GM23248 (cell line): Measurements from ENCODE around the gene FAM186B. TPM values are rescaled to one million over a fixed set of nuclear protein-coding genes. Genes with fewer than 3 reads are reported as not detected.

ENCODE experiments used
- DNase-seq: peaks from one replicate; pipeline ENCODE4 v3.0.0-alpha.2; 2015
- H2AFZ ChIP-seq: fragments of 200-600 bp; sonication (generic); 2 replicates; pipeline ENCODE4 v1.6.1; 2016; ENCODE audit warnings: antibody characterized with exemption
- H3F3A ChIP-seq: fragments of 200-600 bp; sonication (generic); 2 replicates; pipeline ENCODE4 v1.6.1; 2016; ENCODE audit warnings: mild to moderate bottlenecking, antibody characterized with exemption, mixed run types; ENCODE audit not compliant: insufficient read depth
- H3K27ac ChIP-seq: fragments of 200-600 bp; sonication (generic); 2 replicates; pipeline ENCODE4 v1.5.1; 2016; ENCODE audit warnings: mild to moderate bottlenecking
- H3K27me3 ChIP-seq: fragments of 200-600 bp; sonication (generic); replicated peaks from 2 replicates; pipeline ENCODE4 v1.6.1; 2016; ENCODE audit warnings: mild to moderate bottlenecking; ENCODE audit not compliant: insufficient read depth
- H3K36me3 ChIP-seq: fragments of 200-600 bp; sonication (generic); 2 replicates; pipeline ENCODE4 v1.6.1; 2016; ENCODE audit warnings: low read depth, mild to moderate bottlenecking
- H3K4me1 ChIP-seq: fragments of 200-600 bp; sonication (generic); 2 replicates; pipeline ENCODE4 v1.6.1; 2016; ENCODE audit warnings: mild to moderate bottlenecking; ENCODE audit not compliant: insufficient read depth
- H3K4me2 ChIP-seq: fragments of 200-600 bp; sonication (generic); one replicate; pipeline ENCODE4 v1.6.1; 2016; ENCODE audit warnings: mild to moderate bottlenecking; ENCODE audit not compliant: unreplicated experiment
- H3K4me3 ChIP-seq: fragments of 200-600 bp; sonication (generic); 2 replicates; pipeline ENCODE4 v1.5.1; 2016; ENCODE audit warnings: mild to moderate bottlenecking
- H3K79me2 ChIP-seq: fragments of 200-600 bp; sonication (generic); 2 replicates; pipeline ENCODE4 v1.6.1; 2016; ENCODE audit warnings: mild to moderate bottlenecking; ENCODE audit not compliant: insufficient read depth
- H3K9ac ChIP-seq: fragments of 200-600 bp; sonication (generic); 2 replicates; pipeline ENCODE4 v1.6.1; 2016; ENCODE audit warnings: mild to moderate bottlenecking
- H3K9me2 ChIP-seq: fragments of 200-600 bp; sonication (generic); 2 replicates; pipeline ENCODE4 v1.6.1; 2016; ENCODE audit warnings: mixed run types, mild to moderate bottlenecking, moderate library complexity; ENCODE audit not compliant: insufficient read depth
- H3K9me3 ChIP-seq: fragments of 200-600 bp; sonication (generic); one replicate; pipeline ENCODE4 v1.6.1; 2017; ENCODE audit warnings: low read depth
- H4K20me1 ChIP-seq: fragments of 200-600 bp; sonication (generic); 2 replicates; pipeline ENCODE4 v1.6.0; 2016; ENCODE audit not compliant: insufficient read depth
- EZH2 ChIP-seq: fragments of 200-600 bp; sonication (generic); IDR thresholded peaks from 2 replicates; pipeline ENCODE4 v1.6.1; 2018; ENCODE audit warnings: antibody characterized with exemption, mild to moderate bottlenecking; ENCODE audit not compliant: insufficient read depth, poor library complexity, severe bottlenecking
- EZH2phosphoT487 ChIP-seq: fragments of 200-600 bp; sonication (generic); IDR thresholded peaks from 2 replicates; pipeline ENCODE4 v1.6.1; 2018; ENCODE audit warnings: antibody characterized with exemption, moderate library complexity, mild to moderate bottlenecking, low read depth; ENCODE audit not compliant: insufficient read depth
- WGBS, 2 experiments: methylation state at CpG; one replicate each; pipeline ENCODE4 v1.1.6; 2015 to 2017; ENCODE audit warnings: low lambda C conversion rate in 2 of 2, low coverage in 1 of 2; ENCODE audit errors: missing lambda C conversion rate in 2 of 2; 5-methylcytosine and 5-hydroxymethylcytosine counted together
- in situ Hi-C: fragments of 300-500 bp; cut with MboI; formaldehyde crosslinking; loops from 2 replicates; pipeline ENCODE4 v1.15.0; 2020
- polyA plus RNA-seq: library from polyadenylated mRNA; unstranded; fragments of >200 nt; fragmentation: Nextera tagmentation; extraction: Ambion mirVana; gene quantifications from 2 replicates; pipeline ENCODE4 v1.2.1, GENCODE V29; 2016
- total RNA-seq: library from RNA; depleted of rRNA; stranded (reverse); fragments of >200 nt; shearing (Covaris generic); gene quantifications from 2 replicates; pipeline ENCODE4 v1.2.3, GENCODE V29; 2014

The FAM186B gene
- total and polyA plus RNA-seq, 2 experiments from 2014 or later = 0.22 to 0.38 TPM

GRCh38 chr12:49577589-49578315, 27.7 kb downstream of the FAM186B start:
- Histone ChIP-seq H3K79me2 (no peaks in the 10 kb centered on the region), H2AFZ (no peak overlapping the region), H3K4me2 (no peak overlapping the region), H3K27ac (no peak overlapping the region), H3K4me3 (no peak overlapping the region), H3K9me3 (no peaks in the 10 kb centered on the region), H4K20me1 (no peaks in the 10 kb centered on the region), H3K36me3 (0 out of 2 replicates have a peak, but pooled peaks cover 3% of the 10 kb centered on the region), H3K27me3 (no peaks in the 10 kb centered on the region), H3K9me2 (no peaks in the 10 kb centered on the region), H3K9ac (no peak overlapping the region), H3K4me1 (no peaks in the 10 kb centered on the region), H3F3A (no peaks in the 10 kb centered on the region)
- in situ Hi-C loops = no loop called here
- TF ChIP-seq EZH2 (no peak), EZH2phosphoT487 (no peak)
- WGBS, 2 experiments = 70 to 71% methylated on average over 9 of the region's 9 CpGs
- no peak for DNase-seq

- Histone ChIP-seq H3K27me3 (no peaks in the 10 kb centered on the region), H2AFZ (peak overlapping the region; percentile 97), H3K9ac (peak overlapping the region; percentile 96), H3K27ac (peak overlapping the region; percentile 85; the same call in 1 of the 2 replicates), H3K79me2 (peaks cover 61% of the 10 kb centered on the region), H3K4me2 (peak overlapping the region; percentile 87), H3K36me3 (no peaks in the 10 kb centered on the region), H3F3A (no peaks in the 10 kb centered on the region), H3K9me2 (no peaks in the 10 kb centered on the region), H4K20me1 (no peaks in the 10 kb centered on the region), H3K4me3 (peak overlapping the region; percentile 99), H3K9me3 (no peaks in the 10 kb centered on the region), H3K4me1 (peaks cover 11% of the 10 kb centered on the region; the same call in 1 of the 2 replicates)
- in situ Hi-C loops = no loop called here
- 1 to 2% methylated on average over 19 of the region's 19 CpGs for WGBS, 2 experiments
- DNase-seq = peak; percentile 34
- TF ChIP-seq EZH2phosphoT487 (no peak), EZH2 (no peak)
These were observed 36.8 kb downstream of the FAM186B start for GRCh38 chr12:49568442-49569162.

GRCh38 chr12:49567611-49568441, 37.6 kb downstream of the FAM186B start, which contains the start of gene MCRS1:
Gene MCRS1, minus strand, starts transcription at chr12:49568142. Its CDS starts 1,411 bp downstream, at chr12:49566731.
- H2AFZ ChIP-seq = peak within 1 kb of the TSS; percentile 97
- TF ChIP-seq EZH2 (no peak), EZH2phosphoT487 (no peak)

GRCh38 chr12:49567302-49567610, 38.2 kb downstream of the FAM186B start:
- no peaks in the 10 kb centered on the region for H4K20me1 ChIP-seq
- no peaks in the 10 kb centered on the region for H3F3A ChIP-seq
- H3K9me3 ChIP-seq = no peaks in the 10 kb centered on the region
- no peaks in the 10 kb centered on the region for H3K9me2 ChIP-seq
- H3K27me3 ChIP-seq = no peaks in the 10 kb centered on the region
- peaks cover 2% of the 10 kb centered on the region; the same call in 1 of the 2 replicates for H3K36me3 ChIP-seq
- H3K4me1 ChIP-seq = peaks cover 11% of the 10 kb centered on the region; the same call in 1 of the 2 replicates
- in situ Hi-C loops = no loop called here
- H3K4me2 ChIP-seq = peak overlapping the region; percentile 87
- no peak for DNase-seq
- peak overlapping the region; percentile 96 for H3K9ac ChIP-seq
- TF ChIP-seq EZH2 (no peak), EZH2phosphoT487 (no peak)
- H3K79me2 ChIP-seq = peaks cover 60% of the 10 kb centered on the region
- H2AFZ ChIP-seq = peak overlapping the region; percentile 97
- 7 to 8% methylated on average over 11 of the region's 11 CpGs for WGBS, 2 experiments
- no peak overlapping the region for H3K27ac ChIP-seq
- peak overlapping the region; percentile 99 for H3K4me3 ChIP-seq

More at GRCh38 chr12:49567611-49568441, 37.6 kb downstream of the FAM186B start, which contains the start of gene MCRS1:
- Histone ChIP-seq H3K9me2 (no peaks in the 10 kb centered on the region), H3K4me2 (peak within 1 kb of the TSS; percentile 87), H3F3A (no peaks in the 10 kb centered on the region), H3K4me3 (peak within 1 kb of the TSS; percentile 99), H3K36me3 (no peaks in the 10 kb centered on the region; the same call in 1 of the 2 replicates), H3K9ac (peak within 1 kb of the TSS; percentile 96), H3K27me3 (no peaks in the 10 kb centered on the region), H4K20me1 (no peaks in the 10 kb centered on the region), H3K79me2 (peaks cover 61% of the 10 kb centered on the region), H3K9me3 (no peaks in the 10 kb centered on the region), H3K27ac (peak within 1 kb of the TSS; percentile 85), H3K4me1 (peaks cover 11% of the 10 kb centered on the region; the same call in 1 of the 2 replicates)
- DNase-seq = peak; percentile 98
- WGBS, 2 experiments = 1% methylated on average over 51 to 54 of the region's 54 CpGs
- in situ Hi-C loops = no loop called here
